ENCODE data around the gene USP8.

DNA sequence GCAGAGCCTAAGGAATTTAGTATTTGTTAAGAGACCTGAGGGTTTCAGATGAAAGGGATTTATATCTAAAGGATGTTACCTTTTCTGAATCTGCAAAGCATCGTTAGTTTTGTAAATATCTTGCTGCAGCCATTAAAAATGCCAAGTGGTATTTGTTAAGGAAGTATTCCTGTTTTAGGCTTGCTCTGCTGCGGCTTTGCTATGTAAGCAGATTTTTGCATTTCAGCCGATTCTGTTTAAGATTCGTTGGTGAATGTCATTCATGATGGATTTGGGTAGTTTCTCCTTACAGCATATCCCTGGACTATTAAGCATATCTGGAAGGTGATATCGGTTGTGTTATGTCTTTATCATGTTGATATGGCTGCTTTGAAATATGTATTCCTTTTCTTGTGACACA is 1.0 kb downstream of the USP8 start:
- TF ChIP-seq POLR2AphosphoS5 (IDR thresholded peaks at IDR 0.05; ENCODE audit: low read depth, low read length), result no peak
- TF ChIP-seq REST (IDR thresholded peaks at IDR 0.05; ENCODE audit: insufficient read depth in 1 of 2, low read depth in 2 of 2, low read length in 2 of 2), result no peak
- no peak for TF ChIP-seq TAF1 (IDR thresholded peaks at IDR 0.05; ENCODE audit: borderline replicate concordance, insufficient read depth, low read length)
- no peak for TF ChIP-seq FOXP2 (optimal IDR thresholded peaks at IDR 0.05; ENCODE audit: borderline replicate concordance, extremely low read depth, extremely low read length, insufficient read depth)
- TF ChIP-seq SIN3A (IDR thresholded peaks at IDR 0.05; ENCODE audit: borderline replicate concordance, insufficient read depth, low read length), result no peak

All from PFSK-1 (cell line).